Inferior parietal cortex (tissue), 1 donor: Measurements from ENCODE around the gene EDC3.
"Not testable (repeated sequence)": the region's sequence is repeated elsewhere in the genome, so short reads cannot be mapped to it uniquely, and the experiment has no call there.

Experiments used
- DNase-seq: peaks from one replicate; pipeline ENCODE4 v3.0.0-alpha.2; 2016; ENCODE audit errors: extremely low spot score

Gene EDC3, protein sequence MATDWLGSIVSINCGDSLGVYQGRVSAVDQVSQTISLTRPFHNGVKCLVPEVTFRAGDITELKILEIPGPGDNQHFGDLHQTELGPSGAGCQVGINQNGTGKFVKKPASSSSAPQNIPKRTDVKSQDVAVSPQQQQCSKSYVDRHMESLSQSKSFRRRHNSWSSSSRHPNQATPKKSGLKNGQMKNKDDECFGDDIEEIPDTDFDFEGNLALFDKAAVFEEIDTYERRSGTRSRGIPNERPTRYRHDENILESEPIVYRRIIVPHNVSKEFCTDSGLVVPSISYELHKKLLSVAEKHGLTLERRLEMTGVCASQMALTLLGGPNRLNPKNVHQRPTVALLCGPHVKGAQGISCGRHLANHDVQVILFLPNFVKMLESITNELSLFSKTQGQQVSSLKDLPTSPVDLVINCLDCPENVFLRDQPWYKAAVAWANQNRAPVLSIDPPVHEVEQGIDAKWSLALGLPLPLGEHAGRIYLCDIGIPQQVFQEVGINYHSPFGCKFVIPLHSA

DNA sequence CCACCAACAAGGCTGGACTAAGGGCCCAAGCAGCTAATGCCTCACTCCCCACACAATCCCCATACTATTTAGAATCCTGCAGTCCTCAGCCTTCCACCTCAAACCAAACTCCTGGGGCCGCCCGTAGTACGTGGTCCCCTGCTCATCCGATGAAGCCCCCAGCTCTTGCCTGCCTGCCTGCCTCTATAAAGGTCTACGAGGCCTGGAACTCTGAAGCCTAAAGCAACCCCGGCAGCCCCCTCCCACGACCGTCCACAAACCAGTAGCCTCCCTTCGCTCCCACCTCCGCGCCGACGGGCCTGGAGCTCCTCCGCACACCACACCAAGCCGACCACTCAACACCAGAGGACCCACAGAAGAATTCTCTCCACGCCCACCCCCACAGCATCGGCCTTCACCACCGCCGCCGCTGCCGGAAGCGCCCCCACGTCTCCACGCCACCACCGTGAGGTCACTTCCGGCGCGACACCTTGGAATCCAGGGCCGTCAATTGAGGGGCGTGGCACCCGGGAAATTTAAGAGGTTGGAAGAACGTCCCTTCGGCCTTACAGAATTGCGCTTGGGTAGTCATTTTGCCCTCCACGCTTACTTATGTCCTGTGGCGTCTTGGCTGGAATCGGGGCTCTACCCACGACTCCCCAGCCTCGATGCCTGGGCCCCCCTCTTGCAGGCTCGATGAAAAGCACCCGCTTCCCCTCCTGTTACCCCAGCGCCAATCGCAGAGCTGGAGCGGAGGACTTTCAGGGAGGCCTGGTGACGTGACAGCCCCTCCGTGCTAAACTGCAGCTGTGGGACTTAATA lies at the start of gene EDC3:
Gene EDC3, minus strand, starts transcription at position 428 of the 801 bp plus-strand sequence. CDS start 20,900 bp downstream, outside the sequence.
- DNase-seq = peak; percentile 94

DNA sequence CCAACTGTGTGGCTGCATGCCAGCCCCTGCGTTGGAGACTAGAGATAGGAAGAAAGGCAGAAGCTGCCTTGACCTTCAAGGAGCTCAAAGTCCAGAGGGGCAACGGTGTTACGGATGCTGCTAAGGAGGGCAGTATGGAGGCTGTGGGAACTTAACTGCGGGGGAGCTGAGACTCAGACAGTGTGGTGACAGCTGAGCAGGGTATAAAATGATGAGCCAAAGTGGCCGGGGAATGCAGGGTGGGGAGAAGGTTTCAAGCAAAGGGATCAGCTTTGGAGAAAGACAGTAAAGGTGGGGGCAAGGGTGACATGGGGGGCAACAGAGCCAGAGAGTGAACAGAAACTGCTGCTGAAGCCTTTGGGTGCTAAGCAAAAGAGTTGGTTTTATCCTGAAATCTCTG lies 46.6 kb upstream of the EDC3 start:
- no peak for DNase-seq

DNA sequence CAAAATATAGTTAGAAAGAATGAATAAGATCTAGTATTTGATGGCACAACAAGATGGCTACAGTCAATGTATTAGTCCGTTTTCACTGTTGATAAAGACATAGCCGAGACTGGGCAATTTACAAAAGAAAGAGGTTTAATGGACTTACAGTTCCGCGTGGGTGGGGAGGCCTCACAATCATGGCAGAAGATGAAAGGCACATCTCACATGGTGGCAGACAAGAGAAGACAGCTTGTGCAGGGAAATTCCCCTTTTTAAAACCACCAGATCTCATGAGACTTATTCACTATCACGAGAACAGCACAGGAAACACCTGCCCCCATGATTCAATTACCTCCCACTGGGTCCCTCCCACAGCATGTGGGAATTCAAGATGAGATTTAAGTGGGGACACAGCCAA lies 42.4 kb upstream of the EDC3 start:
- DNase-seq = not testable (repeated sequence)

DNA sequence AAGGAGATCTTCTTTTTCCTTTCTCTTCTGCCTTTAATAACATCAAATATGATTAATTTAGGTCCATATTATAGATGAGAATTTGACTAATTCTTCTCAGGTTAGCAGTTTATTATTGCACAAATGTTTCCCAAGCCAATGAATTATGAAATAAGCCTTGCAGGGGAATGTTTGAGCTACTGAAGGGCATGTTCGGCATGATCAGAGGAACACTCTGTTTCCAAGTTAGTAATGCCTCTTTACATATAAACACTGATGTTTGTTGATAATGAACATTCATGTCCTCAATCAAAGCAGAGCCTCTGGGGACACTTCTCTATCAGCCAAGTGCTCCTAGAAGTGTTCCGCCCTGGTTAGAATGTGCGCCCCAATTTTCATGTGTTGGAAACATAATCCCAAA lies 39.5 kb upstream of the EDC3 start:
- DNase-seq = no peak

DNA sequence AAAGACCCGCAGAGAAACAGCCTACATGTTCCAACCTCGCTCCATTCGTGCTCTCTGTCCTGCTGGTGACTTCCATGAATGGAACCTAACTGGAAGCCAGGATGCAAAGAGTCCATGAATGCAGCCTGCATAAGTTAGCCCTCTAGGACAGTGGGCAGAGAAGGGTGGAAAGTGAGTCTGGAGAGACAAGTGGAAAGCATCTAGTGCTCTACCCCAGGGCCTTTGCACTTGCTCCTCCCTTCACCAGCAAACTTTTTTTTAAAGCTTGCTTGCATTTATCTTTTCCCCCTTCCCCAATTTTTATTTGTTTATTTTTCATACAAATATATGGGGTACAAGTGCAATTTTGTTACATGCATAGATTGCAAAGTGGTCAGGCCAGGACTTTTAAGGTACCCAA lies 37.4 kb upstream of the EDC3 start:
- DNase-seq = no peak

DNA sequence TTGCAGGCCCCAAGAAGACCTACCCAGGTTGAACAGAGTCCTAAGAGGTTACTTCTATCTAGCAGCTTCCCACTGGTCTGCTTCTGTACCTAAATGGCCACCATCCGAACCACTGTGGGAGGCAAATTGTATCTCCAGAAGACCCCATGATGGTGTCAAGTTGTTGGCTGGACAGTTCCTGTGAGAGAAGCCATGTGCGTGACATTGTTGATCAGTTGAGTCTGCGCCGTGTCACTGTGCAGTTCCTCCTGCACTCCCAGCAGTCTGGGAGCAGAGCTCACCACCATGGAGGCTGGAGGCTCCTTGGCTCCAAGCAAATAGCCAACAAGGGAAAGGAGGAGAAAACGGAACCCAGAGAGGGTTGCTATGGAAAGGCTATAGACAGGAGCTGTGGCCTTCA lies 37.0 kb upstream of the EDC3 start:
- no peak for DNase-seq

DNA sequence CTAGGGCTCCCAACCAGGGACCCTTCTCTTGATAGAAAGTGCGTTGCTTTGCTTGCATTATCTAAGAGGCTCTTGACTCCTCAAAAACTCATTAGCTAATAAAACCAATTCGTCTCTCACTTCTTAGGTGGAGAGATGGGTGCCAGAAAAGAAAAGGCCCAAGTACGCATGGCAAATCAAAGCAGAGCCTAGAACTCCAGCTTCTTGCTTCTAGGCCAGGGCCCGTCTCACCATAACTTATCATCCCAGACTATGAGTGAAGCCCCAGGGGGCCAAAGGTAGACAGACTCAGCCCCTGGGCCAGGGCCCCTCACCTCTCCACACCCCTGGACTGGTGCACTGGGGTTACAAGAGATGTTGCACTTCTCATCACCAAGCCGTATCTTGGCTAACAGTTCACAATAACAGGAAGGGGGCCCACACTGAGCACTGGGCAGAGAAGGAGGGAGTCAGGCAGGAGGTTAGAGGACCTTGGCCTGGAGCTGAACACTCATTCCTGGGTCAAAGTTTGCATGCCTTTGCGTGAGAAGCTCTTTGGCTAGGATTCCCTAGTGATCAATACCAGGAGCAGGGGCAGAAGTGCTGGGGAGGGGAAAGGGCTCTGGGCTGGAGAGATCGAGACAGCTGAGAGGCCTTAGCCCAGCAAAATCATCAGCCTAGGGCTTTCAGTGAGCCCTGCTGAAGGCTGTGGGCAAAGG lies 34.9 kb upstream of the EDC3 start:
- no peak for DNase-seq

DNA sequence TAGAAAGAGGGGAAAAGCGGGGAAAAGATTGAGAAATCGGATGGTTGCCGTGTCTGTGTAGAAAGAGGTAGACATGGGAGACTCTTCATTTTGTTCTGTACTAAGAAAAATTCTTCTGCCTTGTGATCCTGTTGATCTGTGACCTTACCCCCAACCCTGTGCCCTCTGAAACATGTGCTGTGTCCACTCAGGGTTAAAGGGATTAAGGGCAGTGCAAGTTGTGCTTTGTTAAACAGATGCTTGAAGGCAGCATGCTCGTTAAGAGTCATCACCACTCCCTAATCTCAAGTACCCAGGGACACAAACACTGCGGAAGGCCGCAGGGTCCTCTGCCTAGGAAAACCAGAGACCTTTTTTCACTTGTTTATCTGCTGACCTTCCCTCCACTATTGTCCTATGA lies 33.5 kb upstream of the EDC3 start:
- DNase-seq = not testable (repeated sequence)

DNA sequence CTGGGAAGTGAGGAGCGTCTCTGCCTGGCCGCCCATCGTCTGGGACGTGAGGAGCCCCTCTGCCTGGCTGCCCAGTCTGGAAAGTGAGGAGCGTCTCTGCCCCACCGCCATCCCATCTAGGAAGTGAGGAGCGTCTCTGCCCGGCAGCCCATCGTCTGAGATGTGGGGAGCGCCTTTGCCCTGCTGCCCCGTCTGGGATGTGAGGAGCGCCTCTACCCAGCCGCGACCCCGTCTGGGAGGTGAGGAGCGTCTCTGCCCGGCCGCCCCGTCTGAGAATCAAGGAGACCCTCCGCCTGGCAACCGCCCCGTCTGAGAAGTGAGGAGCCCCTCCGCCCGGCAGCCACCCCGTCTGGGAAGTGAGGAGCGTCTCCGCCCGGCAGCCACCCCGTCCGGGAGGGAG lies 32.9 kb upstream of the EDC3 start:
- DNase-seq = not testable (repeated sequence)

DNA sequence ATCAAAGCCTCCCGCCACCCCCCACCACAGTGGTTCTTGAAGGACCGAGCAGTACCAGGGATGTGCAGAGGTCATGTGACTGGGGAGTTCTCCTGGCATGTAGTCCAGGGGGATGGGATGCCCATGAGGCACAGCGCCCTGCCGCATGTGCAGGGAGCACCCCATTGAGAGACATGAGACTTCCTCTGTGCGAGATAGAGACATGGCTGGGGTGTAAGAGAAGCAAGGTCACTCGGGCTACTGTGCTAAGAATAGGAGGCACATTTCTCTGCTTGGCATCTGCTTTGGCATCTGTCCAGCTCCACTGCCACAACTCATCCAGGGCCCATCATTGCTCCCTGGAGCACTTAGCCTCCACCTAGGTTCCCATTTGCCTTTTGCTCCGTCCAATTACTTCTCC lies 31.9 kb upstream of the EDC3 start:
- no peak for DNase-seq

DNA sequence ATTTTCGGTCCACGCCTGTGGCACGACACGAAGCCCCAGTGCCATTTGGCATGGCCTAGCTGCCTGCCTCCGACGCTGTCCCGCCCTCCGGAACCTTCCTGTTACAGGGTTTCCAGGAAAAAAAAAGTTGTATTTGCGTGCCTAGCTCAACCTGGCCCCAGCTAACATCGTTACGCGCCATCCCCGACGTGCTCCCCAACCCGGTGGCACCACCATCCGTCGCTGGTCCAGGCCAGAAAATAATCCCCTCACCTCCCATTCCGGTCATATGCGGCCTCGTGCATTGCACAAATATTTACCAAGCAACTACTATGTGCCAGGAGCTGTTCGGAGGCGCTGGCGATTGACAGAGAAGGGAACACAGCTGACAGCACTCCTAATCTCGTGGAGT lies 30.9 kb upstream of the EDC3 start:
- no peak for DNase-seq

DNA sequence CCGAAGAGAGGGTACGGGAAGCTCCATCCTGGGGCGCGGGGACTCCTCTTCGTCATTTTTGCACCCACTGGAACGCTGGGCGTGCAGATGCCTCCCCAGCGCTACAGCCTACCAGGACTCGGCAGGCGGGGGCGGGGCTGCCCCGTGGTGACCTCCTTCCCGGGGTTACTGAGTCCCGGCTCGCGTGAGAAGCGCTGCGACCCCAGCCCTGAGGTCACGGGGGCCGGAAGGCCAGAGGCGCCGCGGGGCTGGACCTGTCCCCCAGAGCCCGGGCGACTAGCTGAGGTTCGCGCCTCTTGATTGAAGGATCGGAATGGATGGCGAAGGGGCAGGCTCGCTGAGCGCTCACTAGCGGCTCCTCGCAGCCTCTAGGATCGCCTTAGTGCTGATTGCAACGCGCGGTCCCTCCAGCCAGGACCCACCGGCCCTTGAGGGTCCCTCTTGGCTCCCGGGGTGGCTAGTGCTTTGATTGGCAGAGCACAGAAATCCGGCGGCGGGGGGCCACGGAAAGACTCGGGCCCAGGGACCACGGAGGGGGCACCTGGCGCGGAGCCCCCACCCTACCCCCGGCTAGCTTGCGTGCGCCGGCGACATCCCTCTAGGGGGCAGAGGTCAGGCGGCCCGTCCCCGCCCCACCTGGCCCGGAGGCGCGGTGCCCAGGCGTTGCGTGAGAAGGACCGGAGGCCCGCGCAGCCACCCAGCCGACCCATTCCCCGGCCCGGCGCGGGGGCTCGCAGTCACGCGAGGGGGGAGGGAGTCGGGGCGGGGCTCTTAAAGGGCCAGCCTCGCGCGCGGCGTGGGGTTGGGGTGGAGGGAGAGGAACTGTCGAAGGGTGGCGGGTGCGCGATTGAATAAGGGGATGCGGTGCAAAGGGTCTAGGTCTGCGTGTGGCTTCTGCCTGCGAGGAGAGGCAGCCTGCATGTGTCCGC lies 30.3 kb upstream of the EDC3 start:
- no peak for DNase-seq

DNA sequence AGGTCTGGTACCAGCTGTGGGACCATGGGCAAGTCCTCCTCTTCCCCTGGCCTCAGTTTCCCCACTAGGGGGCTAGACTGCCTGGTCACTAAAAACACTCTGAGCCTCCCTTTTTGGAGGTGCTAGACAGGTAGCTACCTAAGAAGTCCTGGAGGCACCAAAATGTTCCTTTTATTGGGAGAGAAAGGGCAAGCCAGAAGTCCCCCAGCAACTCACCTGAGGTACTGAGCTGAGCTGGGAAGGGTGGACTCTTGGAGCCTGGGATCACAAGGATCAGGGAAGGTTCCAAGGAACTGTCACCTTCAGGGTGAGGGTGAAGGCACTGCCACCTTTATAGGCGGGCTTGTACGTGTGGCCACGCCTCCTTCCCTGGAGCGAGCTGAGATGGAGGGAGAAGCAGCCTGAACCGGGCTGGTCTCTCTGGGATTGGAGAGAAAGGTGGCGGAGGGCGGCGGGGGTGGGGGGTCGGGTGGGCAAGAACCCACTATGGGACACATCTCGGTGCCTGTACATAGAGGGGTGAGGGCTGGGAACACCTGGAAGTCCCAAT lies 29.5 kb upstream of the EDC3 start, which contains the start of gene CYP1A1:
Gene CYP1A1, minus strand, starts transcription at position 304 of the 550 bp plus-strand sequence. CDS start 2,431 bp downstream, outside the sequence.
- DNase-seq = no peak

DNA sequence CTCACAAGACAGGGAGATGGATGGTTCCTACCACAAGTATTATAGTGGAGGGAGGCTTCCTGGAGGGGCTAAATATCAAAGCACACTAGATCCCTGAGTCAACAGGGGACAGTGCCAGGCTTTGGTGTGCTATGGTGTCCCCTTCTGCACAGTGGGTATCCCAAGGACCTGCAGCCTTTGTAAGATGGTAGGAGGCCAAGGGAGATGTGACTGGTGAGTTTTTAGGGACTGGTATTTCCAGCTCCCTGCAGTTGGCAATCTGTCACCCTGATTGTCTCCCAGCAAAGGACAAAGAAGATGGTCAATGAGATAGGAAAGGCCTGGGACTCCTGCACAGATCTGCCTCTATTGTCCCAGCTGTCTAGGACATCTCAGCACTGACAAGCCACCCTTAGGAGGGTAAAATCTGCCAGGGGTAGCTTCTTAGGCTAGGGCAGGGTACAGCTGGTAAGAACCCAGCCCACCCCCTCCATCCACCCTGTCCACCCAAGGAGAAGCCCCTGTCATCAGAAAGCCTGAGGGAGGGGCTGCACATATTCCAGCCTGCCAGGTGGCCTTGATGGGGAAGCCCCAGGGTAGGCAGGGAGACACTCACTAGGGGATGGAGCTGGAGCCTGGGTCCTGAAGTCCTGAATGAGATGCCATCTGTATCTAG lies 28.9 kb upstream of the EDC3 start:
- no peak for DNase-seq

DNA sequence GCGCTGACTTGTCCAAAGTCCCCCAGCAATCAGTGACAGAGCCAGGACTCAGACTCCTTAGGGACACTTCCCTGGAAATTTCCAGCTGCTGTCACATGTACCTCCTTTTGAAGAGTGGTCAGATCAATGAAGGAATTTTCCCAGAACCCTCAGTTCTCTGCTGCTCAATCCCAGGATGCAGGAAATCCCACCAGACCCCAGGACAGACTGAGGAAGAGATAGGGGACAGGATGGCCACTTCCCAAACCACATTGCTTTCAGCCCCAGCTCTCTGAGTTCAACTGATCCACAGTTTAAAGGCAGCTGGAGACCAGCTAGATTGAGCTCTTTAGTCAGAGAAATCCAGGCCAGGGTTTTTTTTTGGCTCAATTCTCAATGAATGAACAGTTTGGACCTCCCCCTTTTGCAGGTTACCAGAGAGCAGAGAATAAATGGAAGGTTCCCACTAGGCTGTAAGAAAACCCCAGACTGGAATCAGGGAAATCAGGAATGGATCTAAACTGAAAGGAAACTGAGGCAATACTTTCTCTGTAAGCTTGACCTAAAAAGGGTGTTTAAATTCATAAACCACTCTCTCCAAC lies 28.0 kb upstream of the EDC3 start:
- peak; percentile 89 for DNase-seq

DNA sequence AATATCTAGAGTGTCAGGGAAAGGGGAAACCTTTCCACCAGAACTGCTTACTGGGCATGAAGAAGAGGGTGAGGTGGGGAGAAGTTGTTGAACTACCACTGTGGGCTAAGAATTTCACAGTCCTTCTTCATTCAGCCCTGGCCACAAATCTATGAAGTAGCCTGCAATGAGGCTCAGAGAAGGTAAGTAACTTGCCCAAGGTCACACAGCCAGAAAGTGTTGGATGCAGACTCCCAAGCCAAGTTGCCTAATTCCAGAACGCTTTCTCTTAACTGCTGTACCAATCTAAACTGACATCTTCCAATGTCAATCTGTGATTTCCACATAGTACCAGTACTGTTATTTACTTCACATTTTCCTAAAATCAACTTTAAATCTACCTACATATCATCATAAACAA lies 27.4 kb upstream of the EDC3 start:
- no peak for DNase-seq

DNA sequence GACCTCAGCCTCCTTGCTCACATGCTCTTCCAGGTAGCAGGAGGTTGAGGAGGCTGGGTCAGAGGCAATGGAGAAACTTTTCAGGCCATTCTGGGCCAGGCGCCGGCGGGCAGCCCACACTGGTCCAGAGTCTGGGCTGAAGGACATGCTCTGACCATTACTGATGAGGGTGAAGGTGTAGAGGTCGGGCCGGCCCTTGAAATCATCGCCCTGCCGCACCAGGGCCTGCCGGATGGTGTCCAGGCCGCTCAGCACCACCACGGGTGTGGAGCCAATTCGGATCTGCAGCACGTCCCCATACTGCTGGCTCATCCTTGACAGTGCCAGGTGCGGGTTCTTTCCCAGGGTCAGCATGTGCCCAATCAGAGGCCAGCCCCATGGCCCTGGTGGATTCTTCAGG lies 26.8 kb upstream of the EDC3 start:
- no peak for DNase-seq

DNA sequence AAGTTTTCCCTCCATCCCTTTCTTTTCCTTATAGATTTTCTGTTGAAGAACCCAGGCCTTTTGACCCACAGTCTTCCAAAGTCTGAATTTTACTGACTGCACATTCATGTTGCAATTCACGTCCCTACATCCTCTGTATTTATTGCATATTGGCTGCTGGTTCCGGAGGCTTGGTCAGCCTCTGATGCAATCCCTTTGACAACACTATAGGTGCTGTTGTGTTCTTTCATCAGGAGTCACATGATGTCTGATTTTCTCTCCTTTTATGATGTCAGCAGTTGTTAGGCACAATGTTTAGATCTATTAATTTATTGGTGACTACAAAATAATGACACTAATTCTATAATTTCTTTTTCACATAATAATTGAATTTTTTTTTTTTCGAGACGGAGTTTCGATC lies 20.8 kb upstream of the EDC3 start:
- DNase-seq = no peak

DNA sequence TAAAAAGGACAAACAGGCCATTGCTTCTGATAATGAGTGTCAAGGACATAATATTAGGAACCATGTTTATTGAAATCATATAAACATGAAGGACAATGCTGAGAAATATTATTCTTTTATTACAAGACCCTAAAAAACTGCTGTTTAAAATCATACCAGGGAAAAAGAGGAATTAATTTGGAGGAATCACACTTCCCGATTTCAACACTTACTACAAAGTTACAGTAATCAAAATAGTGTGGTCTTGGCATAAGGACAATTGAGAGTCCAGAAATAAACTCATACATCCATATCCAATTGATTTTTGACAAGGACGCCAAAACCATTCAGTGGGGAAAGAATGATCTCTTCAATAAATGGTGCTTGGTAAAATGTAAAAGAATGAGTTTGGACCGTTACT lies 16.5 kb upstream of the EDC3 start:
- no peak for DNase-seq
